CD4-positive, alpha-beta T cell treated with Interleukin-21 for 1 hour (primary cell): ENCODE results near the gene MEA1.

Experiments
- DNase-seq: peaks from one replicate; pipeline ENCODE4 v3.0.0-alpha.2; 2020

The MEA1 gene

DNA sequence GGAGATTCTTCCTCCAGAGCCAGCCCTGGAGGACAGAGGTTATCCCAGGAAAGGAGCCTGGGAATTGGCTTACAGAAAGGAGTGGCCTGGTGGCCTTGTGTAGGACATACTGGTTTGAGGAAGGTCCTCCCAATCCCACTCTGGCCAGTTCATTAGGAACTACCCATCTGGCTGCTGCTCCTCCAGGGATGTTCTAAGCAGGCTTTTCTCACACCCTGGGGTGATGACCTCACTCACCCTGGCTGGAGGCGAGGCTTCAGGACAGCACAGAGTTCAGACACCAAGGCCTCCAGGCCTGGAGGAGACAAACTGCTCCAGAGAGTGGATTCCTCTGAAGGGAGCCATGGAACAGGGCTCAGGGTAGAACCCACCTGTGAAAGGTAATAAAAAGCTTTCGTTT, 44.3 kb downstream of the MEA1 start:
- no peak for DNase-seq

DNA sequence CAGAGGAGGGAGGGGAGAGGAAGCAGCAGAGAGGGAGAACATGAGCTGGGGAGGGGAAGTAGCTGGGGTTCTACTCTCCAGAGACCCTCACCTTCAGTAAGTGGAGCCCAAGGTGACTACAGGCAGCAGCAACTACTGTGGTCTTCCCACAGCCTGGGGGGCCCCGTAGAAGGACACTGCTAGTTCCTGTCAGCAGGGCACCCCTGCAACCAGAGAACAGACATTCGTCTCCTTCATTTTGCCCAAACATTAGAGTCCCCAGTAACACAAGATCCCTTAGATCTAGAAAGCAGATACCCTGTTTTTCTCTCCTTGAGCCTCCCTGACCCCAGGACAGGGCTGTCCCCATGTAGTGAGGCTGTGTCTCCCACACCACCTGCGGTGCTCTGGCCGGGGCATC, 45.0 kb downstream of the MEA1 start:
- DNase-seq, result no peak

DNA sequence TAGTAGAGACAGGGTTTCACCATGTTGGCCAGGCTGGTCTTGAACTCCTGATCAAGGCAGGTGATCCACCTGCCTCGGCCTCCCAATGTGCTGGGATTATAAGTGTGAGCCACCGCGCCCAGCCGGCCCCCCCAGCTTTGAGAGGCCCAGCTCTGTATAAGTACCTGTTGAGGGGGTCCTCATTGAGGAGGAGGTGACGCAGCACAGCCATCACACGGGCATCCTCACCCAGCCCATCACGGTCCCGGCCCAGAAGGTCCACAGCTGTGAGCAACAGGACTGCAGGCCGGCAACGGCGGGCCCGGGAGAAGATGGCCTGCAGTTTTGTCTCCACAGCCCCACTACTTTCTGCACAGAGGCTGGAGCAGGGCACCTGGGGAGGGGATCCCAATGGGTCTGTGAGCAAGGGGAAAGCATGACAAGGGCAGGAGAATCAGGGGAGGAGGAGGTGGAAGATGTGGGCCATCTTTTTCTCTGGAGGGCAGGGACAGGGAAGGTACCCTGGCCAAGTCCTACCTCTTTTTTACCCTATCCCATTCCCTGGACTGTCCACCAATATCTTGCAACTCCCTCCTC, 45.5 kb downstream of the MEA1 start:
- no peak for DNase-seq

DNA sequence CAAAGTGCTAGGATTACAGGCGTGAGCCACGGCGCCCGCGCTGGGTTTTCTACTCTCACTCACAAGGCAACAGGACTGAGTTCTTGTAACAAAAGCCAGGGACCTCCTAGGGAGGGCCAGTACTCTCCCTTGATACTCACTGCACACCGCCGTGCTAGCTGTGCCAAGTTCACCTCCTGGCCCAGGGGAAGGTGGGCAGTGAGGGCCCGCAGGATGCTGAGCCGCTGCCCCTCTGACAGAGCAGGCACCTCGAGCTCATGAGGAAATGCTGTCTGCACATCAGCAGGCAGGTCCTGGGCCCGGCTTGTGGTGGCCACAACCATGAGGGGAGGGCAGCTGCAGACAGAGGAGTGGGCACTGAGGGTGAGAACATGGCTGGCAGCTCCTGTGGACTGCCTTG, 46.5 kb downstream of the MEA1 start:
- DNase-seq, result no peak

DNA sequence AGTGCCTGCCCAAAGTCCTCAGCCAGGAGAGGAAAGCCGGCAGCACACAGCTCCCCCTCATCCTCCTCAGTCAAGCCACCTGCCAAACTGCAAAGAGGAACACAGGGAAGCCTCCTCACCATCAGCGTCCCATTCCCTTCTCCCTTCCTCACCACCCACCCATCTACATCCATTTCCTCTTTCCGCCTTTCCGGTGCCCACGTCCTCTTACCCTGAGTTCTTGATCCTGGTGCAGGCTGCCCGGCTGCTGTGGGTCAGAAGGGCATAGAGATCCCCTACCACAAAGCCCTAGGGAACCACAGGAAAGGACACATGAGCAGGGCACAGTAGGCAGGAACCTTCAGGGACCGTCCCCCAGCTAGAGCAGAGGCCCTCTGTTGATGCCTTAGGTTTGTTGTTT, 47.2 kb downstream of the MEA1 start:
- DNase-seq, result no peak

DNA sequence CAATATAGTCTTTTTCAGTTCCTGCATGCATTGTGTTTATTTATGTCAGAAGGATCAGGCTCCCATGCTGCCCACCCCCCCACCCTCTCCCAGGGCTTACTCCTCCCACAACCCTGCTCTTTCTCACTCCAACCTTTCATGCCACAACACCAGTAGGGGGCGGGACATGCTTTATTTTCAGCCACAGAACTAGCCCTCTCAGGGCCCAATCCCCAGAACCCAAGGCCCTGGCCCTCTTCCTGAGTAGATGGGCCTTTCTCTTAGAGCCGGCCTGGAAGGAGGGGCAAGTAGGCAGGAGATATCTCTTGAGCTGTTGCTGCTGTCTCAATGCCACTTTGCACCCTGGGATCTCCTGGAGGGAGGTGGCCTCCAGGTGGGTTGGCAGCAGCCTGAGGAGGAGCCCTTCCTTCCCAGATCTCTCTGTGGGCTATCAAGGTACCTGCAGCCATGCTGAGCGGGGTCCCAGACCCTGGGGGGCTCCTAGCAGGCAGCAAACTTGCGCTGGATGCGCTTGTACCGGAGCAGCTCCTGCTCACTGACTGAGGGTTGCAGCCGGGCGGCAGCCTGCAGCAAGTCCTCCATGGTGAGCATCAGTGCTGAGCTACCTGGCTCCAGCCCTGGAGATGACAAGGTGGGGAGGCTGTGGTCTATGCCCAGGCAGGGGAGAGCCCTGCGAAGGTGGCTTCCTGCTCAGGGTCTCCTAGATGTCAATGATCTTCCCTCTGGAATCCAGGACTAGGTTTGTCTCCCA, 49.7 kb downstream of the MEA1 start:
- peak; percentile 48 for DNase-seq

DNA sequence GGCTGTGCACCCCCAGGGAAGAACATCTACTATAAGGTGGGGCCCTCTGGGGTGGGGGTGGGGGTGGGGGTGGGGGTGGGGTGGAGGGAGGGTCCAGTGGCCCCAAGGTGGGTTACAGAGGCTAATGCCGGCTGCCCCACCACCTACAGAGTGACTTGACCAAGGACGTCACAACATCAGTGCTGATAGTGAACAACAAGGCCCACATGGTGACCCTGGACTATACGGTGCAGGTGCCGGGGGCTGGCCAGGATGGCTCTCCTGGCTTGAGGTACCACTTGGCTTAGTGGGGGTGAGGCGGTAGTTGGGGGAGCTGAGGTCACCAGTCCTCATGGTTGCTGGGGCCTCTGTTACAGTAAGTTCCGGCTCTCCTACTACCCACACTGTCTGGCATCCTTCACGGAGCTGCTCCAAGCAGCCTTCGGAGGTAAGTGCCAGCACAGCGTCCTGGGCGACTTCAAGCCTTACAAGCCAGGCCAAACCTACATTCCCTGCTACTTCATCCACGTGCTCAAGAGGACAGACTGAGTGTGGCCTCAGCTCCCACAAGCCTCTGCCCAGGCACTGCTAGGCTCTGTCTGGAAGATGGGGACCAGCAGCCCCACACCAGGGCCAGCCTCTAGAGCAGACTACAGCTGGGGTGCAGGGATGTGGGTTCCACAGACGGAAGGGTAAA, 50.4 kb downstream of the MEA1 start:
- DNase-seq, result no peak

DNA sequence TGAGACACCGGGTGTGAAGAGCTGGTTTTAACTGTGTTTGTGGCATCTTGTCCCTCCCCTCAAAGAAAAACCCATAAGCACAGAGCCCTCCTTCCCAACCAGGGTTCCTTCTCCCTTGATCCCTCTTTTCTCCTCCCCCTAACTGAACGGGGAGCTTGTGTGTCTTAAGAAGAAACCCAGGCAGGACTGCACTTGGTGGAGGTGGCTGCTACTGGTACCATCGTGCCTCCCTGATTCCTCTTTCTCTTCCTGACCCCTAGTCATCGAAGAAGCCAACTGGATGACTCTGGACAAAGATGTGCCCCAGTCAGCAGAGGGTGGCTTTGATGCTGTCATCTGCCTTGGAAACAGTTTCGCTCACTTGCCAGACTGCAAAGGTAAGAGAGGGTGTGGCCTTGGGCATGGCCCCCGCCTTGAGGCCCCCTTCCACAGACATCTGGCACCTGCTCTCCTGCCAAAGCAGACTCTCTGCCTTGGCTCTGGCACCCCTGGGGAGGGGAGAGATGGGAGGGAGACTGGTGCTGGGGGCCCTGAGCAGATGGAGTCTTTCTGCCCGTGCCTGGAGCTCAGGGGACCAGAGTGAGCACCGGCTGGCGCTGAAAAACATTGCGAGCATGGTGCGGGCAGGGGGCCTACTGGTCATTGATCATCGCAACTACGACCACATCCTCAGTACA, 51.1 kb downstream of the MEA1 start:
- DNase-seq, result no peak

DNA sequence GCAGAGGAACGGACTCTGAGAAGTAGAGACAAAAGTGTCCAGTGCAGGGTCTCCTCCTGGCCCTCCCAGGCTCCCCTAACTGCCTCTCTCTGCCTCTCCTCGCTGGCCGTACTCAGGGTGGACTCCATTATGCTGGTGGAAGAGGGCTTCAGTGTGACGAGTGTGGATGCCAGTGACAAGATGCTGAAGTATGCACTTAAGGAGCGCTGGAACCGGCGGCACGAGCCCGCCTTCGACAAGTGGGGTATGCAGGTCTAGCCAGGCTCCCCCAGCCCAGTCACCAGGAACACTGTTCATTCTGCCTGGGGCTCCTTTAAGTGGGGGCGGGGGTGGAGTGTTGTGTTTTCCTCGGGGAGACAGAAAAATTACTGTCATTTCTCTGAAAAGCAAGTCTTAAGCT, 51.6 kb downstream of the MEA1 start:
- DNase-seq, result no peak
